ENCODE results near the gene NSUN4. TPM values are rescaled to one million over a fixed set of nuclear protein-coding genes. Genes with fewer than 3 reads are reported as not detected.

The NSUN4 gene
- total and polyA plus RNA-seq, 2 of the 13 experiments (the other 11 are each of a cell fraction or from before 2014, with no cell fraction given), result 21.5 to 23.5 TPM

GRCh38 chr1:46303038-46303871, 37.4 kb upstream of the NSUN4 start, which contains the start of the genes LRRC41 and UQCRH (continued):
- TF ChIP-seq ZNF800 (CRISPR knock-in tag; IDR thresholded peaks at IDR 0.05), result no peak
- TF ChIP-seq MLLT10 (CRISPR knock-in tag; IDR thresholded peaks at IDR 0.05), result no peak
- 0 out of 2 replicates have a peak, but pooled peaks have one; percentile 29 for TF ChIP-seq ZNF589 (CRISPR knock-in tag; conservative IDR thresholded peaks at IDR 0.05)
- TF ChIP-seq MIER3 (CRISPR knock-in tag; IDR thresholded peaks at IDR 0.05; ENCODE audit: borderline replicate concordance), result 0 out of 2 replicates have a peak, but pooled peaks have one; percentile 20
- 0 out of 2 replicates have a peak, but pooled peaks have one; percentile 38 for TF ChIP-seq ZFP91 (CRISPR knock-in tag; IDR thresholded peaks at IDR 0.05; ENCODE audit: borderline replicate concordance)
- 0 out of 2 replicates have a peak, but pooled peaks have one; percentile 32 for TF ChIP-seq FOXJ3 (CRISPR knock-in tag; IDR thresholded peaks at IDR 0.05; ENCODE audit: borderline replicate concordance)
- no peak for TF ChIP-seq REXO4 (CRISPR knock-in tag; IDR thresholded peaks at IDR 0.05; ENCODE audit: borderline replicate concordance)
- TF ChIP-seq KDM3A (CRISPR knock-in tag; IDR thresholded peaks at IDR 0.05; ENCODE audit: low read depth), result no peak
- 0 out of 2 replicates have a peak, but pooled peaks have one; percentile 27 for TF ChIP-seq ELK4 (CRISPR knock-in tag; IDR thresholded peaks at IDR 0.05; ENCODE audit: borderline replicate concordance)
- peak; percentile 10; the same call in 1 of the 2 replicates for TF ChIP-seq FOXA3 (CRISPR knock-in tag; IDR thresholded peaks at IDR 0.05)
- peak; percentile 87 for TF ChIP-seq MAX (IDR thresholded peaks at IDR 0.05)
- TF ChIP-seq ZNF329 (CRISPR knock-in tag; IDR thresholded peaks at IDR 0.05; ENCODE audit: low read depth), result no peak
- peak; percentile 23; the same call in 1 of the 2 replicates for TF ChIP-seq ZHX1 (CRISPR knock-in tag; IDR thresholded peaks at IDR 0.05; ENCODE audit: low read depth)
- no peak for TF ChIP-seq SUZ12 (IDR thresholded peaks at IDR 0.05; ENCODE audit: low read depth, low read length)
- TF ChIP-seq LBX2 (CRISPR knock-in tag; IDR thresholded peaks at IDR 0.05; ENCODE audit: borderline replicate concordance), result no peak
- TF ChIP-seq ZNF691 (CRISPR knock-in tag; IDR thresholded peaks at IDR 0.05; ENCODE audit: borderline replicate concordance, low read depth), result peak; percentile 8; the same call in 1 of the 2 replicates
- TF ChIP-seq ZSCAN22 (CRISPR knock-in tag; IDR thresholded peaks at IDR 0.05), result no peak

Data from HepG2 (cell line).